Measurements from ENCODE around the gene SLC49A3.

DNA sequence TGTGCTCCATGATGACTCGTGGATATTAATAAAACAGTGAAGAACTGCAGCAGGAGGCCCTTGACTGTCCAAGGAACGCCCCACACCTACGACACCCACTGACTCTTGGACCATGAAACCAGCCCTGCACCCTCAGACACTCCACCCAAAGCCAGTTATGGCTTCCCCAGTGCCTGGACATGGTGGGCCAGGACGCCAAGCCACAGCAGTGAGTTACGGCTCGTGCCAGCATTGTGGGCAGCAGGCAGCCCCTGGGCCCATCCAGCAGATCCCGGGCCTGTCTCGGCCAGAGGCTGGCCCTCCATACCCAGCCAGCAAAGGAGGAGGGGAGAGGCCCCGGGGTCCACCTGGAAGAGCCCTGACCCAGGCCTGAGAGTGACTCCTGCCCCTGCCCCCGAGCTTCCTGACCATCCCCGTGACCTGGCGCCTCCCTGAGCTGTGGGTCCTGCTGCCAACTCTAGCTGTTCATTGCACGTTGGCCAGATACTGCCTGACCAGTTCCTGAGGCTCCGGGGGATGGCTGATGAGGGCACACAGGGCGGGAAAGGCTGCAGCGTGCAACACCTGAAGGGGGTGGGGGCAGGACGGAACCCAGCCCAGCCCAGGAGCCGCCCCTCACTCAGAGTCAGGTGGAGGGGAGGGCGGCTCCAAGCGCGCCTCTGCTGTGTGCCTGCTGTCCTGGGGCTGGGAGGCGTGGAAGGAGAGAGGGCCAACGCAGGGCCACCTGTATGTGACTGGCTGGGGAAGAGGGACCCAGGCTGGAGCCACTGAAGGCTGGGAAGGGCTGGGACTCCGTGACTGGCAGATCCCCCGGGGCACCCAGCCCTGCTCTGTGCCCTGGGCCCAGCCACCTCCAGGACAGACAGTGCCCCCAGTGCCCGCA is 739 bp downstream of the SLC49A3 start:
- TF ChIP-seq CTCF (conservative IDR thresholded peaks at IDR 0.05; ENCODE audit: low read length) (no peak), EZH2phosphoT487 (IDR thresholded peaks at IDR 0.05; ENCODE audit: borderline replicate concordance) (no peak)
